IMR-90 (cell line): Measurements from ENCODE around the gene TJP3. TPM values are rescaled to one million over a fixed set of nuclear protein-coding genes. Genes with fewer than 3 reads are reported as not detected.

Experiments used
- ATAC-seq: fragments of 200-7000 bp; cut with Tn5 transposase; 2 replicates; pipeline ENCODE4 v1.9.1; 2020; ENCODE audit warnings: low read depth, mild to moderate bottlenecking, moderate library complexity
- BruUV-seq: library from RNA; stranded (reverse); fragments of 400-500 nt; replicated peaks from 2 replicates; lab custom pipeline; 2021; lab: Mats Ljungman, UMichigan
- CTCF ChIA-PET: fragments of 300-600 bp; formaldehyde crosslinking; extraction: SDS; loops from one replicate; lab custom pipeline; 2021; ENCODE audit warnings: antibody characterized with exemption; lab: Yijun Ruan, JAX
- POLR2A ChIA-PET: fragments of 300-600 bp; sonication (Branson Sonifier 250); formaldehyde crosslinking; loops from one replicate; lab custom pipeline; 2022; ENCODE audit warnings: antibody characterized with exemption; ENCODE audit not compliant: unreplicated experiment; lab: Charles Lee
- DNase-seq: peaks from one replicate; pipeline ENCODE4 v3.0.0; 2013
- H2AFZ ChIP-seq: replicated peaks from 2 replicates; pipeline ENCODE3; 2013; ENCODE audit warnings: low read length, mild to moderate bottlenecking; ENCODE audit not compliant: poor library complexity
- H2AK5ac ChIP-seq: 2 replicates; pipeline ENCODE4 v1.6.1; 2013; ENCODE audit warnings: low read depth, low read length, inconsistent platforms
- H2AK9ac ChIP-seq: replicated peaks from 2 replicates; pipeline ENCODE3; 2013; ENCODE audit warnings: mild to moderate bottlenecking, low read depth, low read length, moderate library complexity; ENCODE audit not compliant: poor library complexity
- H2BK120ac ChIP-seq: 2 replicates; pipeline ENCODE4 v1.6.1; 2013; ENCODE audit warnings: low read depth, low read length, inconsistent platforms
- H2BK15ac ChIP-seq: 3 replicates; pipeline ENCODE4 v1.6.1; 2013; ENCODE audit warnings: low read depth, low read length, inconsistent platforms
- H2BK20ac ChIP-seq: 2 replicates; pipeline ENCODE4 v1.6.1; 2013; ENCODE audit warnings: low read depth, mild to moderate bottlenecking, inconsistent platforms, low read length, moderate library complexity
- H2BK5ac ChIP-seq: 2 replicates; pipeline ENCODE4 v1.6.1; 2013; ENCODE audit warnings: mild to moderate bottlenecking, low read depth, low read length, inconsistent platforms; ENCODE audit not compliant: poor library complexity, severe bottlenecking
- H3K14ac ChIP-seq: replicated peaks from 2 replicates; pipeline ENCODE4 v1.6.1; 2013; ENCODE audit warnings: low read depth, low read length, inconsistent platforms
- H3K18ac ChIP-seq: 2 replicates; pipeline ENCODE4 v1.6.1; 2013; ENCODE audit warnings: low read depth, low read length, control low read depth
- H3K23ac ChIP-seq: 2 replicates; pipeline ENCODE4 v1.6.1; 2013; ENCODE audit warnings: low read depth, low read length, inconsistent platforms
- H3K27ac ChIP-seq: 2 replicates; pipeline ENCODE4 v1.5.1; 2013; ENCODE audit warnings: mild to moderate bottlenecking, control low read depth, low read length; ENCODE audit not compliant: insufficient read depth
- H3K27me3 ChIP-seq: 2 replicates; pipeline ENCODE4 v1.6.1; 2013; ENCODE audit warnings: low read length; ENCODE audit not compliant: control insufficient read depth, insufficient read depth
- H3K36me3 ChIP-seq: 2 replicates; pipeline ENCODE4 v1.6.1; 2013; ENCODE audit warnings: low read length, mixed read lengths; ENCODE audit not compliant: control insufficient read depth, insufficient read depth
- H3K4ac ChIP-seq: 2 replicates; pipeline ENCODE4 v1.6.1; 2013; ENCODE audit warnings: low read depth, low read length, inconsistent platforms
- H3K4me1 ChIP-seq: 2 replicates; pipeline ENCODE4 v1.6.1; 2013; ENCODE audit warnings: low read length, mixed read lengths; ENCODE audit not compliant: control insufficient read depth, insufficient read depth
- H3K4me2 ChIP-seq: 2 replicates; pipeline ENCODE4 v1.6.1; 2013; ENCODE audit warnings: low read depth, mild to moderate bottlenecking, control low read depth, low read length, moderate library complexity
- H3K4me3 ChIP-seq: 2 replicates; pipeline ENCODE4 v1.5.1; 2013; ENCODE audit warnings: low read depth, mild to moderate bottlenecking, control low read depth, low read length, moderate library complexity; ENCODE audit not compliant: insufficient read depth
- H3K56ac ChIP-seq: 2 replicates; pipeline ENCODE4 v1.6.1; 2013; ENCODE audit warnings: low read length, inconsistent platforms; ENCODE audit not compliant: insufficient read depth; ENCODE audit errors: extremely low read depth
- H3K79me1 ChIP-seq, 2 experiments: 2 replicates each; pipeline ENCODE4 v1.6.1; 2013; ENCODE audit warnings: low read length in 2 of 2, inconsistent platforms in 1 of 2, low read depth in 1 of 2
- H3K9ac ChIP-seq: 2 replicates; pipeline ENCODE4 v1.6.1; 2013; ENCODE audit warnings: low read depth, low read length, control low read depth
- H3K9me1 ChIP-seq: 2 replicates; pipeline ENCODE4 v1.6.1; 2013; ENCODE audit warnings: low read length, inconsistent platforms; ENCODE audit not compliant: insufficient read depth
- H3K9me3 ChIP-seq: 2 replicates; pipeline ENCODE4 v1.6.1; 2013; ENCODE audit warnings: low read length; ENCODE audit not compliant: control insufficient read depth, insufficient read depth
- H4K20me1 ChIP-seq: 2 replicates; pipeline ENCODE4 v1.6.1; 2013; ENCODE audit warnings: low read length, inconsistent platforms; ENCODE audit not compliant: insufficient read depth
- H4K5ac ChIP-seq: 2 replicates; pipeline ENCODE4 v1.6.1; 2013; ENCODE audit warnings: mild to moderate bottlenecking, low read depth, low read length, control low read depth
- H4K8ac ChIP-seq, 2 experiments: 2 replicates each; pipeline ENCODE4 v1.6.1; 2013; ENCODE audit warnings: low read depth in 2 of 2, low read length in 2 of 2, control low read depth in 1 of 2, inconsistent platforms in 1 of 2
- H4K91ac ChIP-seq: 2 replicates; pipeline ENCODE4 v1.6.1; 2013; ENCODE audit warnings: low read depth, low read length, inconsistent platforms; ENCODE audit not compliant: insufficient read depth
- CEBPB ChIP-seq: IDR thresholded peaks from 2 replicates; pipeline ENCODE4 v1.6.1; 2012; ENCODE audit warnings: low read depth, low read length, improper control_type of control experiment
- CHD1 ChIP-seq: IDR thresholded peaks from 2 replicates; pipeline ENCODE4 v1.6.1; 2012; ENCODE audit warnings: low read depth, low read length, improper control_type of control experiment
- FOS ChIP-seq: fragments of 150-350 bp; IDR thresholded peaks from 2 replicates; pipeline ENCODE4 v1.6.1; 2016; ENCODE audit warnings: low read depth, low read length
- MAFK ChIP-seq: IDR thresholded peaks from 2 replicates; pipeline ENCODE4 v1.6.1; 2012; ENCODE audit warnings: low read depth, low read length, improper control_type of control experiment
- MAZ ChIP-seq: IDR thresholded peaks from 2 replicates; pipeline ENCODE4 v1.6.1; 2012; ENCODE audit warnings: low read depth, mild to moderate bottlenecking, low read length, improper control_type of control experiment, moderate library complexity, borderline replicate concordance
- MXI1 ChIP-seq: IDR thresholded peaks from 2 replicates; pipeline ENCODE4 v1.6.1; 2012; ENCODE audit warnings: low read depth, mild to moderate bottlenecking, low read length, moderate library complexity, borderline replicate concordance
- POLR2A ChIP-seq: IDR thresholded peaks from 2 replicates; pipeline ENCODE4 v1.6.1; 2012; ENCODE audit warnings: mild to moderate bottlenecking, low read depth, low read length
- RCOR1 ChIP-seq: IDR thresholded peaks from 2 replicates; pipeline ENCODE4 v1.6.1; 2012; ENCODE audit warnings: mild to moderate bottlenecking, low read length, improper control_type of control experiment; ENCODE audit not compliant: insufficient replicate concordance
- SMC3 ChIP-seq: fragments of 150-350 bp; IDR thresholded peaks from 2 replicates; pipeline ENCODE4 v1.6.1; 2016; ENCODE audit warnings: low read depth, mild to moderate bottlenecking, antibody characterized with exemption, low read length, moderate library complexity
- WGBS, 2 experiments: methylation state at CpG; one replicate each; pipeline versions ENCODE4 v1.1.5 to v1.1.7; 2013; ENCODE audit warnings: missing lambda C conversion rate in 2 of 2; ENCODE audit not compliant: insufficient read length in 1 of 2; ENCODE audit errors: extremely low coverage in 2 of 2; 5-methylcytosine and 5-hydroxymethylcytosine counted together
- dilution Hi-C: fragments of 300-500 bp; cut with HindIII; formaldehyde crosslinking; loops from one replicate; pipeline ENCODE4 v1.14.3; 2018; ENCODE audit warnings: low sequenced_read_pairs; ENCODE audit not compliant: unreplicated experiment
- in situ Hi-C: fragments of 300-500 bp; cut with MboI; formaldehyde crosslinking; loops from 3 replicates; pipeline ENCODE4 v1.14.3; 2019; ENCODE audit warnings: low sequenced_read_pairs, inconsistent platforms, mixed read lengths
- intact Hi-C: fragments of 100-400 bp; cut with micrococcal nuclease; formaldehyde crosslinking; loops from 2 replicates; pipeline ENCODE4 v1.10.0; 2022
- polyA plus RNA-seq, 3 experiments: library from polyadenylated mRNA; depleted of rRNA; stranded (reverse); fragments of >200 nt; gene quantifications; 2 replicates each; pipeline ENCODE4 v1.2.3, GENCODE V29; 2012; ENCODE audit warnings: low replicate concordance in 1 of 3
- total RNA-seq: library from RNA; depleted of rRNA; stranded (reverse); fragments of >200 nt; gene quantifications from 2 replicates; pipeline ENCODE4 v1.2.3, GENCODE V29; 2012
- TF ChIP-seq, protein P1 (sequence below): fragments of 150-350 bp; IDR thresholded peaks from 2 replicates; pipeline ENCODE4 v1.6.1; 2017; ENCODE audit warnings: mild to moderate bottlenecking, antibody characterized with exemption, low read length, low read depth
- TF ChIP-seq, protein P2 (sequence below): fragments of 150-350 bp; IDR thresholded peaks from 2 replicates; pipeline ENCODE4 v1.6.1; 2016; ENCODE audit warnings: low read depth, mild to moderate bottlenecking, low read length, moderate library complexity, borderline replicate concordance
- TF ChIP-seq, protein P3 (sequence below): conservative IDR thresholded peaks from 2 replicates; pipeline ENCODE4 v1.5.1; 2012; ENCODE audit warnings: mild to moderate bottlenecking, low read depth, low read length, improper control_type of control experiment

The TJP3 gene
- total and polyA plus RNA-seq, 2 of the 4 experiments (the other 2 are of a cell fraction): not detected

DNA sequence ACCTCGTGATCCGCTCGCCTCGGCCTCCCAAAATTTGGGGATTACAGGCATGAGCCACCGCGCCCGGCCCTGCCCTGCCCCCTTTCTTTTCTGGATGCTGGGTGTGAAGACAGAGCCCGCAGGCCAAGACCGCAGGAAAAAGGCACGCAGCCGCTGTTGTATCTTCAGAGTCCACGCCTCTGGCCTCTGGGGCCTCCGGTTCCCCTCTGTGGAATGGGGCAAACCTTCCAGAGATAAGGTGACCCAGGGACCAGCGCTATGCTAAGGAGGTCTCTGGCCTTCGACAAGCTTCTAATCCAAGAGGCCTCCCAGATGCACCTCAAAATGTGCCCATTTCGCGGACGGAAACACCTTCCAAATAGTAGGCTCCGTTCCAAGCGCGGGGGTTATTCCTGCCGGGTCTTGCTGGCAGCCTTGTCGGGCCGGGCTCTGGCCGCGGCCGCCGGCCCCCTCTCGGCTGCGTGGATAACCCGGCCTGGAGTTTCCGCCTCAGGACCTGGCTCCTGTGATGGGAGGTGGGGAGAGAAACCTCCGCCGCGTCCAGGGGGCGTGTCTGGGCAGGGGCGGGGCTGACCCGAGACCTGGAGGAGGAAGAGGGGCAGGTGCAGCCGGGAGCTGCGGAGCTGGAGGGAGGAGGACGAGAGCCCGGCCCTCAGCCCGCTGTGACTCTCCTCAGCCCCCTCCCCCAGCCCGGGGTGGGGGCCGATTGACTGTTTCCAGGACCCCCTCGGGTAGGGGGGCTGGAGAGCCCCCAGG, 13.1 kb downstream of the TJP3 start:
- WGBS, 2 experiments: 53% methylated on average over 9 of the region's 46 CpGs; no CpG with 5 or more reads in 1 of the 2 experiments
- H2BK15ac ChIP-seq: no peak overlapping the region

More for the DNA sequence above, 13.1 kb downstream of the TJP3 start:
- Histone ChIP-seq H3K9me3 (no peaks in the 10 kb centered on the region), H4K91ac (no peak overlapping the region), H3K79me1 (no peaks in the 10 kb centered on the region), H3K23ac (no peak overlapping the region), H2BK5ac (no peak overlapping the region), H2AFZ (peak overlapping the region; percentile 80), H4K20me1 (no peaks in the 10 kb centered on the region), H3K4me3 (no peak overlapping the region), H3K9ac (no peak overlapping the region), H2AK9ac (peak overlapping the region; percentile 42), H3K27me3 (peaks cover 38% of the 10 kb centered on the region), H2BK20ac (no peak overlapping the region), H4K5ac (no peak overlapping the region), H3K14ac (no peak overlapping the region), H3K18ac (no peak overlapping the region), H3K9me1 (no peaks in the 10 kb centered on the region), H3K4me2 (peak overlapping the region; percentile 47; the same call in 1 of the 2 replicates), H4K8ac (no peak overlapping the region), H3K56ac (no peak overlapping the region), H3K4ac (no peak overlapping the region), H3K4me1 (no peaks in the 10 kb centered on the region), H2AK5ac (no peak overlapping the region), H3K36me3 (no peaks in the 10 kb centered on the region), H2BK120ac (no peak overlapping the region), H3K27ac (no peak overlapping the region)
- DNase-seq: peak; percentile 75
- no TSS peak for BruUV-seq
- in situ Hi-C loops (no loop called here), dilution Hi-C loops (no loop called here), intact Hi-C loops (no loop called here)
- TF ChIP-seq POLR2A (no peak), MAZ (peak; percentile 97), RCOR1 (peak; percentile 94), CHD1 (no peak), CEBPB (no peak), MAFK (no peak), FOS (no peak), SMC3 (no peak), MXI1 (no peak)
- TF ChIP-seq, protein P1, sequence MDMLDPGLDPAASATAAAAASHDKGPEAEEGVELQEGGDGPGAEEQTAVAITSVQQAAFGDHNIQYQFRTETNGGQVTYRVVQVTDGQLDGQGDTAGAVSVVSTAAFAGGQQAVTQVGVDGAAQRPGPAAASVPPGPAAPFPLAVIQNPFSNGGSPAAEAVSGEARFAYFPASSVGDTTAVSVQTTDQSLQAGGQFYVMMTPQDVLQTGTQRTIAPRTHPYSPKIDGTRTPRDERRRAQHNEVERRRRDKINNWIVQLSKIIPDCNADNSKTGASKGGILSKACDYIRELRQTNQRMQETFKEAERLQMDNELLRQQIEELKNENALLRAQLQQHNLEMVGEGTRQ: no peak
- TF ChIP-seq, protein P2, sequence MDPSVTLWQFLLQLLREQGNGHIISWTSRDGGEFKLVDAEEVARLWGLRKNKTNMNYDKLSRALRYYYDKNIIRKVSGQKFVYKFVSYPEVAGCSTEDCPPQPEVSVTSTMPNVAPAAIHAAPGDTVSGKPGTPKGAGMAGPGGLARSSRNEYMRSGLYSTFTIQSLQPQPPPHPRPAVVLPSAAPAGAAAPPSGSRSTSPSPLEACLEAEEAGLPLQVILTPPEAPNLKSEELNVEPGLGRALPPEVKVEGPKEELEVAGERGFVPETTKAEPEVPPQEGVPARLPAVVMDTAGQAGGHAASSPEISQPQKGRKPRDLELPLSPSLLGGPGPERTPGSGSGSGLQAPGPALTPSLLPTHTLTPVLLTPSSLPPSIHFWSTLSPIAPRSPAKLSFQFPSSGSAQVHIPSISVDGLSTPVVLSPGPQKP: no peak
- TF ChIP-seq, protein P3, sequence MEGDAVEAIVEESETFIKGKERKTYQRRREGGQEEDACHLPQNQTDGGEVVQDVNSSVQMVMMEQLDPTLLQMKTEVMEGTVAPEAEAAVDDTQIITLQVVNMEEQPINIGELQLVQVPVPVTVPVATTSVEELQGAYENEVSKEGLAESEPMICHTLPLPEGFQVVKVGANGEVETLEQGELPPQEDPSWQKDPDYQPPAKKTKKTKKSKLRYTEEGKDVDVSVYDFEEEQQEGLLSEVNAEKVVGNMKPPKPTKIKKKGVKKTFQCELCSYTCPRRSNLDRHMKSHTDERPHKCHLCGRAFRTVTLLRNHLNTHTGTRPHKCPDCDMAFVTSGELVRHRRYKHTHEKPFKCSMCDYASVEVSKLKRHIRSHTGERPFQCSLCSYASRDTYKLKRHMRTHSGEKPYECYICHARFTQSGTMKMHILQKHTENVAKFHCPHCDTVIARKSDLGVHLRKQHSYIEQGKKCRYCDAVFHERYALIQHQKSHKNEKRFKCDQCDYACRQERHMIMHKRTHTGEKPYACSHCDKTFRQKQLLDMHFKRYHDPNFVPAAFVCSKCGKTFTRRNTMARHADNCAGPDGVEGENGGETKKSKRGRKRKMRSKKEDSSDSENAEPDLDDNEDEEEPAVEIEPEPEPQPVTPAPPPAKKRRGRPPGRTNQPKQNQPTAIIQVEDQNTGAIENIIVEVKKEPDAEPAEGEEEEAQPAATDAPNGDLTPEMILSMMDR: no peak
- ChIA-PET CTCF (no interaction called here), POLR2A (no interaction called here)
- peak; percentile 95 for ATAC-seq
